Hippocampal formation (tissue), 2 donors: ENCODE data around the gene SNRNP48.

Experiments
- DNase-seq, 2 donors: peaks; one replicate each; lab custom pipeline; 2025; lab: John Stamatoyannopoulos, UW

Gene SNRNP48

GRCh38 chr6:7594579-7595125, 4.7 kb downstream of the SNRNP48 start:
- DNase-seq = no peak

GRCh38 chr6:7604003-7604402, 14.0 kb downstream of the SNRNP48 start:
- DNase-seq = no peak

DNA sequence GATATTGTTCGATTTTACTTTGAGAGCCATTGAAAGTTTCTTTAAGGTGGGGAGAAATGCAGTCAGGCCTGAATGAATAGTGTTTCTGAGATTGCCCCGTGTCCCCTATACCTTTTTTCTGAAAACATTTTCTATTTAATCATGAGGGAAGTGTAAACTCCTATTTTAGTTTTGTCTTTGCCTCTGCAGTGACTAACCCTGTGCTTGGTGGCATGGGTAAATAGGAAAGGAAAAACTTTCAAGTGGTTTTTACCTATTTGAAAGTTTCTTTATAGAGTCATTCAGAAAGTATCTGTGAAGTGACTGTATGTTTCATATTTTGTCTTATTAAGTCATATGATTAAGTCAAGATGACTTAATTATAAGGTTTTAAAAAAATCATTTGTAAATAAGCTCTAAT, 14.5 kb downstream of the SNRNP48 start:
- no peak for DNase-seq

DNA sequence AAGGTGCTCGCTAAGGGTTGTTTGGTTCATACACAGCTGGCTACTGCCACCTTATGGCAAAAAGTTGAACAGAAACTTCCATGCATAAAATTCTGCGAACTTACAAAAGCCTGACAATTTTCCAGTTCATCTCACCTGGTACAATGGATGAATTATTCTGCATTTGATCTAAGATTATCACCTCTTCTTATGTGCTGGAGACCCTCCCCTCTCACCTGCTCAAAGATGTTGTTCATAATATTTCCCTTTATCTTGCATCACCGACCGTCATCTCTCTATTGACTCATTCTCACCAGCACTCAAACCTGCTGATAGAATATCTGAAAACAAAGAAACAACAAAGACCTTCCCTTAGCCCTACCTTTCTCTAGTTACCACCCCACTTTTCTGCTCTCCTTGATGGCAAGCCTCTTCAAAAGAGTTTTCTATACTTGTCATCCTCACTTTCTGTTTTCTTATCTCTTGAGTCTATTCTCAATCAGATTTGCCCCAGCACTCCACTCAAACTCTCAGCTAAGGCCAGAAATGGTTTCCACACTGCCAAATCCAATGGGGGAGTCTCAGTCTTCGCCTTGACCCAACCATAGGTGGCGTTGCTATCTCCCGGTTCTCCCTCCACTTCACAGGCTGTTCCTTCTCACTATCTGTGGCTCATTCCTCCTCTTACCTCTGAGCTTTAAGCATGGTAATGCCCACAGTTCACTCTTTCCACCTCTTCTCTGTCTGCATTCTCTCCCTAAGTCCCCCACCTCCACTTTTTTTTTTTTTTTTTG, 25.8 kb downstream of the SNRNP48 start:
- peak in 1 of 2 donors; percentile 7 for DNase-seq

- DNase-seq = no peak
Observed at GRCh38 chr6:7617801-7618764, 28.1 kb downstream of the SNRNP48 start.

- no peak for DNase-seq
Observed at GRCh38 chr6:7621761-7622160, 31.8 kb downstream of the SNRNP48 start.

DNA sequence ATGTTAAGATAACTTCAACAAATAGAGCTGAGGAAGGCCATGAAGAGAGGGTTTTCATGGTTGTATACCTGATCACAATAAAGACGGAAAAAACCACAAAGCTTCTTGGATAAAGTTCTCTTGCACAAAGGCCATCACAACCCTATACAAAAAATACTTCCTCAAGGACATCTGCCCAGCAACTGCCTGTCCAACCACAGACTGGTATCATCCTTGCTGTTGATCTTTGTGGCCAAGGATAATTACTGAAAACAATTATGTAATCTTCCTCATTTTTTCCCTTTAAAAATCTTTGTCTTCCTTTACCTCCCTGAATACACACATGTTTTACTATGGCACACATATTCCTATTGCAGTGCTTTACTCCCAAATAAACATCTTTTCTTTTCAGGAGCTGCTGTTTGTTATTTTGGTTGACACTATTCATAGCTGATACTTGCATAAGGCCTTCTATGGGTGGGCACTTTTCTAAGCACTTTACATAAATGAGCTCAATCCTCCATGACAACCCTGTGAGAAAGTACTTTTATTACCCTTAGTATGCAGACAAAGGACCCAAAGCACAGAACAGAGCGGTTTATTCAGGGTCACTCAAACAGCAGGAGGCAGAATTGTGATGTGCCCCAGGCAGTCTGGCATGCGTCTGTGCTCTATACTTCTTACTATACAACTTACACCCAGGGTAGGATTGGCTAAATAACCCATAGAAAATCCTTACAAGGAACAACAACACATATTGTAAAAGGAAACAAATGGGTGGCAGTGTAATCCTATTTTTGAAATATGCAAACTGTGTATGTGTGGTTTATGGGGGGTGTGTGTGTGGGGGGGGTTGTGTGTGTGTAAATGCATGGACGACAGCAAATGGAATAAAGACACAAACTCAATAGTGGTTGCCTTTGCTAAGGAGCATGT, 35.1 kb downstream of the SNRNP48 start:
- no peak for DNase-seq

- no peak for DNase-seq
Observed at GRCh38 chr6:7628479-7628878, 38.5 kb downstream of the SNRNP48 start.

DNA sequence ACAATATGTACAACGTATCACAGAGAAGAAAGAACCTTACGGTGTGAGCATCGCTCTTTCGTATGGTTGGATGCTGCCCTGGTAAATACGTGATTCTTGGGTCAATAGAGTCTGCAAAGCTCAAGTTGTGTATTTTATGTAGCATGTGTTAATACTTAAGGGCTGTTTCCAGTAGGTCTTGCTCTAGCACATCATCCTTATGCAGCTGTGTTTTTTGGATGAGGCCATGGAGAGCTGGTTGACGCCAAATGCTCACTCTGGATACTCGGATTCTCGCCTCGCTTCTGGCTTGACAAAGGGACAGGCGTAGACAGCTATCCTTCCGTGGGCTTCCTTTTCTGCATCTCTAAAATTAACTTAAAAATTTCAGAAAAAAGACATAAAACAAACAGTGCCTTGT, 38.9 kb downstream of the SNRNP48 start:
- no peak for DNase-seq

- no peak for DNase-seq
Observed at GRCh38 chr6:7629321-7629720, 39.3 kb downstream of the SNRNP48 start.

- DNase-seq = no peak
Observed at GRCh38 chr6:7630792-7631191, 40.8 kb downstream of the SNRNP48 start.

DNA sequence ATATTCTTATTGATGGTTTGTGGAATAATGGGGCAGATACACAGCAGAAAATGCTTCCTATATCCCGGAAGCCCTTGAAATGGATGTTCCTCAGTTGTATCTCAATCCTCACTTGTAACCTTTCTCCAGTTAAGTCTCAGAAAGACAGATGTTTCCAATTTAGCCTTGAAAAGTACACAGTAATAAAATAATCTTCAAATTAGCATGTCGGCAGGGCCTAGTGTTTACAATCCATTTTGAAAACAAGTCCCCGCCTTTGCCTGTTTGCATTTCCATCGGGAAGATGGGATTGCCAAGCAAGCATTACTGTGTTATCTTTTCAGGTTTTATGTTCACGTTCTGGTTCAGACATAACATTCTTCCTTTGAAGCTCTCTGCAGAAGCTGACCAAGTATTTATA, 41.5 kb downstream of the SNRNP48 start:
- no peak for DNase-seq

DNA sequence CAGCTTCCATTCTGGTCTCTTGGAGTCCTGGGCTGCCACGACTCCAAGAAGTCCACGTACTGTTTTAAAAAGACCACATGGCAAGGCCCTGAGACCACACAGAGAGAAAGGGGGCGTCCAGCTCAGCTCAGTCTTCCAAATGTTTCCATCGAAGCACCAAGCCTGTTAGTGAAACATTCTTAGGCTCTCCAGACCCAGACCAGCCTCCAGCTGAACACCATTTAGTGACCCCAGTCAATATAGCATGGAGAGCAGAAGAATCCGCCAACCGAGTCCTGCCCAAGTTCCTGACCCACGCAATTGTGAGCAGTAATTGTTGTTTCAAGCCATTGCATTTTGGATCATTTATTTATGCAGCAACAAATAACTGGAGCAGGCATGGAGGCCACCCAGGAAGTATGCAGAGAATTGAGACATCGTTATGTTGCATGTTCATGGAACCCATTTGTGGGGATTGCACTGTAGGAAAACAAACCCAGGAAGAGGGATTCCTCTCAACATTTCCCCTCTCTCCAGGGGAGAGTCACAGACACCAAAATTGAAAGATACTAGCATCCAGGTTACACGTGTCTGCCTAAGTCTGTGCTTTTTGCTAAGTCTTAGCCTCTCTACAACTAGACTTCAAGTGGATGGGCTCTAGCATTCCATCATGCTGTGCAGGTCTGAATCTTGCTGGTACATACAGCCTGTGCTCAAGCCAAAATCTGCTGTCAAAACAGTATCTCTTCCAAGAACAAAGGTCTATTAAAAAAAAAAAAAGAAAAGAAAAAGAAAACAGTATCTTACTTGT, 42.7 kb downstream of the SNRNP48 start:
- no peak for DNase-seq

- no peak for DNase-seq
Observed at GRCh38 chr6:7633361-7633760, 43.4 kb downstream of the SNRNP48 start.

- DNase-seq = no peak
Observed at GRCh38 chr6:7636151-7636550, 46.2 kb downstream of the SNRNP48 start.

GRCh38 chr6:7637533-7637932, 47.5 kb downstream of the SNRNP48 start:
- no peak for DNase-seq

GRCh38 chr6:7639427-7639826, 49.4 kb downstream of the SNRNP48 start:
- DNase-seq = no peak

DNA sequence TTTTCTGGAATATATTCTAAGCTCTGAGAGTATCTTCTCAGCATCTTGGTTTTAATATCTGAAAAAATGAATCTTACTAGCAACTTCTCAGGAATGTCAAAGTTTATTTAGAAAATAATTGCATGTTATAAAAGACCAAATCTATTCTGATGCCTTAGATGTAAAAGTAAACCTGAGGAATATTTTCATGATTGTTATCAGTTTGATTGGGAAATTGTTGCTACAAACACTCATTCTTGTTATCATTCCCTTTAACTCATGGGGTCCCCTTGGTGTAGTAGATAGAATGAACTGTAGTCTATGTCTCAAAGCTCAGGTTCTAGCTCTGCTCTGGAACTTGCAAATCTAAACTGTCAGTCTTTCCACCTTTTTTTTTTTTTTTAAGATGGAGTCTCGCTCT, 50.0 kb downstream of the SNRNP48 start:
- no peak for DNase-seq

GRCh38 chr6:7640607-7641577, 50.9 kb downstream of the SNRNP48 start:
- DNase-seq = no peak

GRCh38 chr6:7642791-7643190, 52.8 kb downstream of the SNRNP48 start:
- DNase-seq = no peak
